ENCODE data around the gene CXCR2.
"Not testable (repeated sequence)": the region's sequence is repeated elsewhere in the genome, so short reads cannot be mapped to it uniquely, and the experiment has no call there.

Gene CXCR2

DNA sequence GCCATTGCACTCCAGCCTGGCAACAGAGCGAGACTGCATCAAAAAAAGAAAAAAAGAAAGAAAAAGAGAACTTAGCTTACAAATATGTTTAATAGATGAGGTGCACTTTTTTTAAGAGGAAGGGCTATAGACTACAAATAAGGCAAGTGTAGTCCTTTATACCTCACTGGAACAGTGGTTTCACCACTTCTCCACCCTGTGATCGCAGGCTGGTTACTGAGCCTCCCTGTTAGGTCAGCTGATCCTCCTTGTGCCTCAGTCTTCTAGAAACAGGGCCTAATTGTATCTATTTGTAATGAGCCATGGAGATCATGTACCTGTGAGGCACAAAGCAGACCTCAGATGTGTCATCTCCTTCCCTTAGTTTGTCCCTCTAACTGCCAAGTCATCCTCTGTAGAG, 4.5 kb downstream of the CXCR2 start:
- DNase-seq (ENCODE audit: low read depth in 3 of 3), result no peak

DNA sequence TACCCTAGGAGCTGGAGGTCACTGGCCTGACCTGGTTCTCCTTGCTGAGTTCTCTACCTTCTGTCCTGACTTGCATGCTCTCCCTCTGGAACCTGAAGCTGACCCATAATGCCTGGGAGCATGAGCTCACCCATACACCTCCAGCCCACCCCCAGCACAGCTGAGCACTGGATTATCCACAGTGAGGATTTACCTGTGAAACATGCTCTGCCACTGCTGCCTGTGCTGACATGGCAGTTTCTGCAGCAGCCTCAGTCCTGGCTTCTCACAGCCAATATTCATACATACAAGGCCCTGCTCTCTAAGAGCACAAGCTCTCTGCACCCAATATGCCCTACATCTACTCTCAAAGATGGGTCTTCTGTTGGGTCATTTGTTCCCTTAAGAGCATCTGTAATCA, 5.0 kb downstream of the CXCR2 start:
- DNase-seq (ENCODE audit: low read depth in 3 of 3), result no peak

DNA sequence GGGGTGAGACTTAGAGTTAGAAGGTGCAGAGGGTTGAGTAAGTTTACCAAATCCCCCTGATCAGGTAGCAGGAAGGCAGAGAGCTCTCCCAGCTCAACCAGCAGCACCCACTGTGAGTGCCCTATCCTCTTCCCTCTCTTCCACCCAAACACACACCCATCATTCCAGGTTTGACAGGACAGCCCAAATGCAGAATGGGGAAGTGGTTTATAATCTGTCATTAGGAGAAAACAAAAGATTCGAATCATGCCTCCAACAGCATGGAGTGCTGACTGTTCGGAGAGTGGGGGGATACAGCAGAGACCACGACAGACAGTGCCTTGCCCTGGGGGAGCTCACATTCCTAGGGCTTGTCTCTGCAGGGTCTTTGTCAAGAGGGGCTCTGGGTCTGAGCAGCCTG, 11.7 kb downstream of the CXCR2 start:
- no peak for DNase-seq (ENCODE audit: low read depth in 3 of 3)

DNA sequence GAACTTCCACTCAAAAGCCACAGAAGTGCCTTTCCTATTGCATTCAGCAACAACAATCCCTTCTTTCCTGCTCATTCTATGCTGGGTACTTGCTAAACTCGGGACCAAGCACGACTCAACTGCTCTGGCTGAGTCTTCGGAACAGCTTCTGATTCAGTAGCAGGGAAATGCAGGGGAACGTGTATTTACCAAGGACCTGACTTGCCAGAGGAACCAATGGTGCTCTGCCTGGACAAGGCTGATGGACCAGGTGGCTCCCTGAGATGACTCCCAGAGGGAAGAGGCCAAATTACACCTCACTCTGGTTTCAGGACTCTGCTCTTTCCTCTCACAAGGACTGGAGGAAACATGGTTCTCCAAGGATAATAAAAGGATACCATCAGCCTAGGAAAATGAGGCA, 12.2 kb downstream of the CXCR2 start:
- DNase-seq (ENCODE audit: low read depth in 3 of 3), result no peak

DNA sequence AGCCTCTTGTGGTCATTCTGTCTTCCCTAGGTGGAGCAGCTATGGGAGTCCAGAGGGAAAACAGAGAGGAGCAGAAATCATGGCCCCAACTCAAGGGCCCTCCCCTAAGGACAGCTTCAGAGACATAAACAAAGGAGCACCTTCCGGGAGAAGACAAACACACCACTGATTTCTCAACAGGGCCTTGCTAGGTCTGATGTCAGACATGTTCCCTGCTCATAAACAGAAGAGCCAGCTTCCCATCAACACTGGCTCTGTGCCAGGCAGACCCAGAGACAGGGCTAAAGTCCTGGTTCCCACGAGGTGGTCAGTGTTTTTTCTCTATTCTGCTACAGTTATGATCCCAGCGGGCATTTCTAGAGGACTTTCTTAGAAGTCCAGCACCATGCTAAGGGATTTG, 19.3 kb downstream of the CXCR2 start:
- no peak for DNase-seq (ENCODE audit: low read depth in 3 of 3)

DNA sequence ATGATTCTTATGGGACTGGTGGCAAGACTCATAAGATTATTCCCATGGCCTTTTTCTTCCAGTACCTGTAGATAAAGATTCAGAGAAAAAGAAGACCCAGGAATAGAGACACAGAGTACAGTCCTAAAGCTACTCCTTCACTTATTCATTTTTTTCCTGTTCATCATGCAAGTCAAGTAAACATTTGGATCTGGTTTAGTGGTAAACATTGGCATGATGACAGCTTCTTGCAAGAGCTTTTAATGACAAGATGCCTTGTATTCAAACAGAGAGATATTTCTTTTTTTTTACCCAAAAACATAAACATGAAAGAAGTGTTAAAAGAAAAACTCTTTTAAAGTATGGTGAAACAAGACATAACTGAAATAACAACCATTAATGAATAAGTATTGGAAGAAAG, 20.2 kb downstream of the CXCR2 start:
- no peak for DNase-seq (ENCODE audit: low read depth in 3 of 3)

DNA sequence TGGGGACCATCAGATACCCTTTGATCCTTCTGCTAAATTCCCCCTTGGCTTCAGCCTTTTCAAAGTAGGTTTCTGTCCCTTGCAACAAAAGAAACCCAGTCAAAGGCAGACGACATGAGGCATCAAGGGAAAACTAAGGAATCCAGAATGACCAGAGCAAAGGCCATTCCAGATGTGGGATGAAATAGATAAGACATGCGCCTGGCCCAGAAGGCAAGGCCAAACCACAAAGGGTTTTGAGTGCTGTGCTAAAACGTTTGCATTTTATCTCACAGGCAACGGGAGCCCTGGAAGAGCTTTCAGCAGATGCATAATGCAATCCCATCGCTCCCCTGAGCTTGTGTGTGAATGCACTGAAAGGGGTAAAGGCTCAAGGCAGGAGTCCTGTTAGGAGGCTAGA, 23.3 kb downstream of the CXCR2 start:
- DNase-seq (ENCODE audit: low read depth in 3 of 3), result no peak

DNA sequence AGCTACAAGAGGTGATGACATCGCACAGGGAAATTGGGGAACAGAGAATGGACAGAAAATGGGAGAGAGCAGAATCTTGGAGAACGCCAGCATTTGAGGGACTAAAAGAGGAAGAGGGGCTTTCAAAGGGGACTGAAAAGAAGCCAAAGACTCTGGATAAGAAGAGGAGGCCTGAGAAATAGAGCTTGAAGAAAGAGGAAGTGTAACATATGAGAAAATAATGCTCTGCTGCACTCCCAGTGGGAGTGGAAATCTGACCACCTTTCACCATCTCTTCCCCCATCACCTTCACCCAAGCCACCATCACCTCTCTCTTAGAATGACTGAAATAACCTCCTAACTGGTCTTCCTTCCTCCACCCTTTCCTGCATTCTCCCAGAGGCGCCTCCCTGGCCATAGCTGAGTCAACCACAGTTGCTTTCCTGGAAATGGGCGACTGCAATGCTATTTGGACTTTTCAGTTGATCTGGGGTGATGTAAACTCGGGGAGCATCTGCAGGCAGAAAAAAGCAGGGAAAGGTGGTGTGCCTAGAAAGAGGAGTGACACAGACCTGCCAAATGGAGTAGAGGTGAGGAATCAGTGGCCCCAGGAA, 24.1 kb downstream of the CXCR2 start:
- DNase-seq (ENCODE audit: low read depth in 3 of 3), result no peak

DNA sequence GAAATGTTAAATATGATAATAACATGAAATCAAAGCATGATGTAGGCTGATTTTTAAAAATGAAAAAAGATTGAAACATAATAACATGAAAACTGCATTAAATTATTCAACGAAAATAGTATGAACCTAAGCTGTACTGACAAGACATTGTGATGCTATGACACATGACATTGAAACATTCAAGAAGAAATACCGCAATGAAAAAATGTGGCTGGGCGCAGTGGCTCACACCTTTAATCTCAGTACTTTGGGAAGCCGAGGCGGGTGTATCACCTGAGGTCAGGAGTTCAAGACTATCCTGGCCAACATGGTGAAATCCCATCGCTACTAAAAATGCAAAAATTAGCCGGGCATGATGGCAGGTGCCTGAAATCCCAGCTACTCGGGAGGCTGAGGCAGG, 26.3 kb downstream of the CXCR2 start:
- DNase-seq (ENCODE audit: low read depth in 3 of 3), result no peak

DNA sequence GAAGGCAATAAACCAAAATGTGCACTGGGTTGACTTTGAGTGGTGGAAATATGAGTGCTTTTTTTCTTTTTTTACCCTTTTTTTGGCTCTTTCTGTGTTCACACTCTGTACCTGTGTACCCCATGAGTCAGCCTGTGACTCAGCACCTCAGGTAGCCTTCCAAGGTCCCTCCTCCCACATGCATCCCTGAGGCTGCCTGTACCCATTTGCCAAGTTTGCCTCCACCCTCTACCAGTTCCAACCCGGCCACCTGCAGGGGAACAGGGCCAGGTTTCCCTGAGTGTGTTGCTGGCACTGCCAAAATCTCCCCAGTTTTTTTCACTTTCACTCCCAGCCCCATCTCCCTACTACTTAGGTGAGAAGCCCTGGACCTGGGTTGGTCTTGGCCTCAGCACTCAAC, 26.9 kb downstream of the CXCR2 start:
- DNase-seq (ENCODE audit: low read depth in 3 of 3), result no peak

DNA sequence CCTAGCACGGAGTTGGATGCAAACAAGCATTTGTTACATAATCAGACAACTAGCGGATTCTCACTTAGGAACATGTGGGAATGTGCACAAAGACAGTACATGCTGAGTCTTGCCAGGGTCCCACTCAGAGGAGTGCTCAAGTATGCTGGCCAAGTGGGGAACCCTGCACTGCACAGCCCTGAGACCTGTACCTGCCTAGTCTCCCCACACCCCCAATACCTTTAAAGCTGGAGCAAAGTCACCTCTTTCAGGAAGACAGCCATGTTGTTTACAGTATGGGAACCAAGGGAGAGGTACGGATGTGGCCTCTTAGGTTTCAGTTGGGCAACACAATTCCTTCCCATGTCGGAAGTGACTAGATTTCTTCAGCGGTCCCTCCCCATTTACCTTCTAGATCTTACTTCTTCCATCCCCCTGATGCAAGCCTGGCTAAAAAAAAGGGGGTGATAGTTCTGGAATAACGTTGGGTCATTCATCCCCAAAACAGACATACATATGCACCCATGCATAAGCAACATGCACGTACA, 30.2 kb downstream of the CXCR2 start:
- DNase-seq (ENCODE audit: low read depth in 3 of 3), result no peak

DNA sequence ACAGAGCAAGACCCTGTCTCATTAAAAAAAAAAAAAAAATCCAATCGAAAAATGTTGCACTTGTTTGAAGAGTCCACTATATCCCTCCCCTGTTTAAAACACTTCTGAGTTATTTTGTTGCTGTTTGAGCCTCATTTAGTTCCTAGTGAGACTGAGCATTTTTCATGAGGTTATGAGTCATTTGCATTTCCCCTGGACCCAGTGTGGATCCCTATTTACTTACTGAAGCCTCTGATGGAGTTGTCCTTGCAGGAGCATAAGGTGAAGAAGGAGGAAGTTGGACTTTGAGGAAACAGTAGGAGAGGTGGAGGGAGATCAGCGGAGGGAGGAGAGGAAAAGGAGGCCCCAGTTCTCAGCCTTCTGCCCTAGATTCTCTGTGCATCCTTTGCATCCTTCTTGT, 35.8 kb downstream of the CXCR2 start:
- no peak for DNase-seq (ENCODE audit: low read depth in 3 of 3)

DNA sequence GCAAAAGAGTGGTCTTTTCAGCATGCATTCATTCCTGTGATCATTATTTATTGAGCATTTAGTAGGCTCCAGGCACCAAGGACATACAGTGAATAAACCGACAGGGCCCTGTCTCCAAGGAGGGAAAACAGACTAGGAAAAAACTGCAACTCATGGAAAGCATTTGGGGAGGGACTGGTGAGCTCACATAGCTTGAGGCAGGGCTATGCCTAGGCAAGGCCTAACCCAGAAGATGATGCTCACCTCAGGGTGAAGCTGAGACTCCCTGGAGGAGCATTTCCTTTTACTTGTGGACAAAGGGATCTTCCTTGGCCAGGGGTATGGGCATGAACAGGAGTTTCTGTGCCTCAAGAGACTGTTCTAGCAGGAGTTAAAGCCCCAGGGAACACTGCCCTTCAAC, 37.0 kb downstream of the CXCR2 start:
- no peak for DNase-seq (ENCODE audit: low read depth in 3 of 3)

DNA sequence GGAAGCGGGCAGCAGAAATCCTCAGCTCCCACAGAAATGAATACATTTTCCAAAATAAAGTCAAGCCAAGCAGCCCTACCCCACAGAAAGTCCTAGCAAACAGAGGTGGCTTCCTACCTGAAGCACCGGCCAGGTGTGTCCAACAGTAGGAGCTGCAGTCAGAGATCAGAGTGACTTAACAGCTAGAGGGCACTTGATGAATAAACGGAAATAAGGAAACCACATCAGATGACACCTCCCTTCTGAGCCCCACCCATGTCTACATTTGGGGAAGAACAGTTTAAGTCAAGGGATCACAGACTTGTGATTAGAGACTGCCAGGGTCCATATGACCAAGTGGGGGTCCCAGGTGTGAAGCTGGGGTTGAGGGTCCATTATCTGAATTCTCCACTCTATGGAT, 41.0 kb downstream of the CXCR2 start, which contains the start of gene CXCR1:
CXCR1 (minus strand) TSS at position 172 of the 400 bp plus-strand sequence. CDS start 1,751 bp downstream, outside the sequence.
- DNase-seq (ENCODE audit: low read depth in 3 of 3), result no peak

DNA sequence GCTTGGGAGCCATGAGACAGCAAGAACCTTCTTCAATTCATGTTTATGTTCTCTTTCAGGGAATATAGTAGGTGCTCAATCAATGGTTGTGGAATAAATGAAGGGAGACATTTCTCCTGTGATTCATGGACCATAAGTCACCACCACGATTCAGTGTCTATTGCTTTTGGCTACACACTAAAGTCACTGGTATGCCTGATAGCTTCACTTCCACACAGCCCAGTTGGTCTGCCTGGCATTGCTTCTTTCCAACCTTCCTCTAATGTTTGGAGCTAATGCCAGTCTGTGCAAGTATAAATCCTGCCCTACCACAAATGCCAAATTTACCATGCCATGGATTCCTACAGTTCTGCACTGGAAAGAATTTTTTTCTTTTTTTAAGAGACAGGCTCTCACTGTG, 42.2 kb downstream of the CXCR2 start:
- DNase-seq (ENCODE audit: low read depth in 3 of 3), result no peak

DNA sequence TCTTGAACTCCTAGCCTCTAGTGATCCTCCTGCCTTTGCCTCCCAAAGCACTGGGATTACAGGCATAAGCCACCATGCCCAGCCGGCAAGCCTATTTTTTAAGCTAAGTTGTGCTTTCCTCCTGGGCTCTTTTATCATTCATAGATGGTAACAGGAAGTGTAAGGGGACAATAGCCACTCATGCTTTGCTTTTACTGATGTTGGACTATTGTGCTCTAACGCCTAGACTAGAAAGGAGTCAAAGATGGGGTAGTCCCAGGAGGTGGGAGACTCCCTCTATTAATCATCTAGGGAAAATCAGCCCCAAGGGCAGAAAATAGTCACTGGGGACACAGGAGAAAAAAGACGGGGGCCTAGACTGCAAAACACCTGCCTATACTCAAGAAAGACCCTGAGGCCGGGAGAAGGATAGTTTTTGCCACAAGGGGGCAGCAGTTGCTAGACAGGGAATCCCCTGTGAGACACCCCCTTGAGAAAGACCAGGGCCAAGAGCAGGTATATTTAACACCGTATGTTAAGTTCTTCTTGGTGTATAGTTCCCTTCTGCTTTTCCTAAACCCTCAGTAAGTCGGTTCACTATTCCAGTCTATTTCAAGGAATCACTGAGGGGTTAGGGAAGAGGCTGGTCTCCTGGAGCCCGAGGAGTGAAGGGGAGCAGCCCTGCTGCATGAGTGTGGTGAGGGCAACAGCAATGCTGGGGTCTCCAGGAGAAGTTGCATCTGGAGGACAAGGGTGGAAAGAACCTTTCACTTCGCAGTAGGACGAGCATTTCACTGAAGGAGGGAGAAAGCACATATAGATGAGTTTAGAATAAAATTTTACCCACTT, 43.0 kb downstream of the CXCR2 start:
- DNase-seq (ENCODE audit: low read depth in 3 of 3), result peak; percentile 43 to 63 (median 45)

DNA sequence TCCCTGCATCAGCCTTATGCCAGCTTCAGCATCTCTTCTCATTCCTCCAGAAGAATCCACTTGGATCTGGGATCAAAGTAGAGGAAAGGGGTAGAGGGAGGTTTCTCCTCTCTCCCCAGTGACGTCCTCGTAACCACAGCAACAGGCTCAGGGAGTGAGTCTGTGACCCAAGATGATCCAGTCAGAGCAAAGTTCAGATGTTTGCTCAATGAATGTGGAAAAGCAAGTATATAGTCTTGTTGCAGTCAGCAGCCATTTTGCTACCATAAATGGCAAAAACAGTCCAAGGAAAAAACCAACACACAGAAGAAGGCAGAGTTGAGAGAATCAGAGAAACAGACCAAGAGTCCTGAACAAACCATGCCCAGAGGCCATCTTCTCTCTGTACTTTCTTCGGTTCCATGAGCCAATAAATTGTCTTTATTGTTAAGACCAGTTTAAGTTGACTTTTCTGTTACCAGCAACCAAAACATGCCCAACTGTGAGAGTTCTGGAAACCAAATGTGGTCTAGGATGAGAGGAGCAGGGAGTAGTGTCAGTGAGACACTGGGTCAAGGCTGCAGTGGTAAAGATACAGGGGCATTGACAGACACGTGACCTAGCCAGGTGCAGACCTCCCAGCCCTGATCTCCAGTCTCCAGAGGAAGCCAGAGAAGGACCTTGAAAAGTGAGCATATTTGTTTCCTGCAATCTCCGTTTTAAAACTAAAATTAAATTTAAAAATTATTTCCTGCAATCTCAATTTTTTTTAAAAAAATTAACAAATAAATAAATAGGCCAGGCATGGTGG, 44.1 kb downstream of the CXCR2 start:
- DNase-seq (ENCODE audit: low read depth in 3 of 3), result no peak

DNA sequence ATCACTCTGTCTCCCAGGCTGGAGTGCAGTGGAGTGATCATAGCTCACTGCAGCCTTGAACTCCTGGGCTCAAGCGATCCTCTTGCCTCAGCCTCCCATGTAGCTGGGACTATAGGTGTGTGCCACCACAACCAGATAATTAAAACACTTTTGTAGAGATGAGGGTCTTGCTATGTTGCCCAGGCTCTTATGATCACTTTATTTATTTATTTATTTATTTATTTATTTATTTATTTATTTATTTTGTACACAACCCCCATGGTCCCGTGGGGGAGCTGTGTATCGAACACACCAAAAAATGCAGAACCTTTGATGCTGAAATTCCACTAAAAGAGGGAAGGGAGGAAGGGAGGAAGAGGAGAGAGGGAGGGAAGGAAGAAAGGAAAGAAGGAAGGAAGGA, 45.9 kb downstream of the CXCR2 start:
- not testable (repeated sequence) for DNase-seq (ENCODE audit: low read depth in 3 of 3)

DNA sequence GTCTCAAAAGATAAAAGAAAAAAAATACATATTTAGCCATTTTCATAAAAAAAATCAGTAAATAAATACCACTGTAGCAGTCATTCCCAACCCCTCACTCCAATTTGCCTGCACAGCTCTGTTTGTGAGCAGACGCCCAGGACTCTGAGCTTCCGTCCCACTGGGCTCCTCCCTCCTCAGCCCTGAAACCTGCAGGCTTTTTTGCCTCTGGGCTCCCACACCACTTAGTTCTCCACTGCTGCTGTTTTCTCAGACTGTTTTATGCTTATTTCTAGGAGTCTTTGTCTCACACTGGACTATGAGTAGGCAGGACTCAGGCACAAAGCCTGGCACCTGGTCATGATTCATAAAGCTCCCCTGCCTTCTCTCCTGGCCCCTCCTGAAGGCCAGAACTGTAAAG, 47.0 kb downstream of the CXCR2 start:
- no peak for DNase-seq (ENCODE audit: low read depth in 3 of 3)

DNA sequence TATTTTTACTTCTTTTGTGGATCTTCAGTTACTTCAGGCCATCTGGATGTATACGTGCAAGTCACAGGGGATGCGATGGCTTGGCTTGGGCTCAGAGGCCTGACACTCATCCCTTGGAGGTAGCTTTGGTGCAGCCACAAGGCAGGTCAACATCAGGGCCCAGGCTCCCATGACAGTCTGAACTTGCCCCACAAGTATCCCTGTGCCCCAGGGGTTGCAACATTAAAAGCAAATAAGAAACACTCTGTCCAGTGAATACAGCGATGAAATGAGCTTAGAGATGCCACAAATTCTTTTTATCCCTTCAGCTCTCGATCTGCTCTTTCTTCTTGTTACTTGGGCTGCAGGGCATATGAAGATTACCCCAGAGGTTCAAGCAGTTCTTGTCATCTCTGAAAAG, 54.0 kb downstream of the CXCR2 start:
- no peak for DNase-seq (ENCODE audit: low read depth in 3 of 3)

DNA sequence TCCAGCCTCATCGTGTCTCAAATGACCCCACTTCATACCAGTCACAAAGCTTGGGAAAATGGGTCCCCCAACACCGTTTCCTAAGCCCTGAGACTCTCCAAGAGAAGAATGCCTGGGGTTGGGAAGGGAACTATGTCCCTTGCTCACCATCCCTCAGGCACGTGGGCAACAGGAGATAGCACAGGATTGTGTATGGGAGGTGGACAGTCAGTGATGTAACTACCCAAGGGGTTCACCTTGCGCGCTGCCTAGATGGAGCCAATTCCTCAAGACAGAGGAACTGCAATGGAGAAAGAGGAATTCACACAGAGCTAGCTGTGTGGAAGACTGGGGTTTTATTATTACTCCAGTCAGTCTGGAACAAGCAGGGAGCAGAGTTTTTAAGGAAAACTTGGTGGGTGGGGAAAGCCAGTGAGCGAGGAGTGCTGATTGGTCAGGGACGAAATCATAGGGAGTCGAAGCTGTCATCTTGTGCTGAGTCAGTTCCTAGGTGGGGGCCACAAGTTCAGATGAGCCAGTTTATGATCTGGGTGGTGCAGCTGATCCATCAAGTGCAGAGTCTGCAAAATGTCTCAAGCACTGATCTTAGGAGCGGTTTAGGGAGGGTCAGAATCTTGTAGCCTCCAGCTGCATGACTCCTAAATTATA, 54.8 kb downstream of the CXCR2 start:
- DNase-seq (ENCODE audit: low read depth in 3 of 3), result no peak

DNA sequence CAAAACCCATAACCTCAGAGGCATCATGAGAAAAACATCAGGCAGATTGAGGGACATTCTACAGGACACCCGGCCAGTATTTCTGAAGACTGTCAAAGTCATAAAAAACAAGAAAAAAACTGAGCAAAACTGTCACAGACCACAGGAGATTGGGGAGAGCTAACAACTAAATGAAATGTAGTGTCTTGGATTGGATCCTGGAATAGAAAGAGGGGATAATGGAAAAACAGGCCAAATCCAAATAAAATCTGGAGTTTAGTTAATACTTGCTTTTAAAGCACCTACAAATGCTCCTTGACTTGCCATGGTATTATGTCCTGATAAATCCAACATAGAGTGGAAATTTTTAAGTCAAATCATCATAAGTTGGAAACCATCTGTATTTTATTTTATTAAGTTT, 58.5 kb downstream of the CXCR2 start:
- DNase-seq (ENCODE audit: low read depth in 3 of 3), result no peak

All from stimulated activated CD4-positive, alpha-beta T cell treated with anti-CD3 and anti-CD28 coated beads, TNF-alpha, amount 100 ng/mL, for 24 hours (primary cell).